CD4-positive, alpha-beta T cell treated with Interleukin-12 subunit alpha and Interleukin-12 subunit beta, for 1 hour (primary cell): ENCODE measurements around the gene CLBA1.
A peak's percentile ranks its signal among the peaks of the same experiment; 100 is the strongest.
"Not testable (repeated sequence)": the region's sequence is repeated elsewhere in the genome, so short reads cannot be mapped to it uniquely, and the experiment has no call there.

Experiments
- DNase-seq: peaks from one replicate; pipeline ENCODE4 v3.0.0-alpha.2; 2020

The CLBA1 gene

GRCh38 chr14:104985675-104986486 lies at the start of gene CLBA1:
CLBA1 (plus strand) TSS chr14:104985788; CDS start chr14:104986432, 644 bp downstream.
- DNase-seq, result peak; percentile 90

- no peak for DNase-seq
Measured at GRCh38 chr14:104935955-104936354, 49.6 kb upstream of the CLBA1 start.

- no peak for DNase-seq
Measured at GRCh38 chr14:104936361-104937155, 49.0 kb upstream of the CLBA1 start.

- no peak for DNase-seq
Measured at GRCh38 chr14:104937161-104937560, 48.4 kb upstream of the CLBA1 start.

GRCh38 chr14:104937694-104938365 lies 47.8 kb upstream of the CLBA1 start:
- no peak for DNase-seq

GRCh38 chr14:104938436-104938835 lies 47.2 kb upstream of the CLBA1 start:
- DNase-seq, result no peak

- no peak for DNase-seq
Measured at GRCh38 chr14:104938960-104939359, 46.6 kb upstream of the CLBA1 start.

GRCh38 chr14:104939666-104940410 lies 45.8 kb upstream of the CLBA1 start:
- no peak for DNase-seq

GRCh38 chr14:104940526-104941150 lies 45.0 kb upstream of the CLBA1 start:
- DNase-seq, result no peak

GRCh38 chr14:104941508-104942365 lies 43.9 kb upstream of the CLBA1 start:
- DNase-seq, result no peak

GRCh38 chr14:104942586-104942985 lies 43.0 kb upstream of the CLBA1 start:
- no peak for DNase-seq

GRCh38 chr14:104943216-104944015 lies 42.2 kb upstream of the CLBA1 start:
- DNase-seq, result not testable (repeated sequence)

GRCh38 chr14:104944016-104944308 lies 41.6 kb upstream of the CLBA1 start:
- not testable (repeated sequence) for DNase-seq

GRCh38 chr14:104944436-104945205 lies 41.0 kb upstream of the CLBA1 start:
- DNase-seq, result not testable (repeated sequence)

- not testable (repeated sequence) for DNase-seq
Measured at GRCh38 chr14:104945266-104945665, 40.3 kb upstream of the CLBA1 start.

GRCh38 chr14:104945986-104946965 lies 39.3 kb upstream of the CLBA1 start:
- DNase-seq, result not testable (repeated sequence)

GRCh38 chr14:104947201-104947600 lies 38.4 kb upstream of the CLBA1 start:
- DNase-seq, result not testable (repeated sequence)
